Hepatic stellate cell (primary cell): ENCODE results near the gene MED16.

Experiments
- DNase-seq: peaks from one replicate; pipeline ENCODE4 v3.0.0; 2011; ENCODE audit warnings: low spot score

Gene MED16

DNA sequence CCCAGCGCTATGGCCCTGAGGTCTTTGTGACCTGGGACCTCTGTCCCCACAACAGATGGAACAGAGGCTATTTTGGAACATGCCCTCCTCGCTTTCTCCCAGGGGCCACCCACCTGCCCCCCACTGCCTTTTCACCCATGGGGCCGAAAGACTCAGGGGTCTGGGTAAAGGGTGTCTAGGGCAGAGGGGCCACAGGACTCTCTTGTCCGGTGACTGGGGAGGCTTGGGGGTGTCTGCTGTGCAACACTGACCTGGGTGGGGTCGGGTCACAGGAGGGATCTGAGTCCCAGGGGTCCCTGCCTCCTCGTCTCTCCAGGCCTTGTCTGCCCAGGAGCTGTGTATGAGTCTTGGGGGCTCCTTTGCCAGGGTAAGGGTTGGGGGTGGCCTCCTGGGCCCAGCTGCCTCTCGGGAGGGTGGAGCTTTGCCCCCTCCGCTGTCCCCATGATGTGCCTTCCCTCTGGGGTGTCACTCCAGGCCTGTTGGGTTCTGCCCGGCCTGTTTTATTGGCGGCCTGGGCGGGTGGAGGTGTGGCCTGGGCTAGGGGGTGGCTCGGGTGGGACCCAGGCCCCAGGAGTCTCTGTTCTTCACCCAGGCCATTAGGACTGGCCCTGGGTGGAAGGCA lies 34.9 kb upstream of the MED16 start:
- DNase-seq: no peak

DNA sequence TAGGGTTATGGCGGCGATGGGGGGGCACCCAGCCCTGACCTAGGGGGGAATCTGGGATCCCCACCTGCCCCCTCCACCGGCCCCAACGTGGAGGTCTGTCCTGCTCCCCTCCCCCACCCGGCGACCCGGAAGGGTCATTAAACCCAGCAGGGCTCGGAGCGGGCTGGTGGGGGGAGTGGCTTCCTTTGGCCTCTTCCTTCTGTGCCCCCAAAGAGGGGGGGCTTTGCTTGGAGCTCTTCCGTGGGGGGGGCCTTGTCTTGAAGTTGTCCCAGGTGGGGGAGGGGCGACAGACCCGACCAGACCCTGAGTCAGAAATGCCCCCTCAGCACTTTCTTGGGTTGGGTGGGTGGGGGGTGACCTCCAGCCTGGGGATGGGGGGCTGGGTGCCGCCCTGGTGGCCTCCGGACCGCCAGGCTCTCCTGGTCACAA lies 34.4 kb upstream of the MED16 start:
- DNase-seq: peak; percentile 43

DNA sequence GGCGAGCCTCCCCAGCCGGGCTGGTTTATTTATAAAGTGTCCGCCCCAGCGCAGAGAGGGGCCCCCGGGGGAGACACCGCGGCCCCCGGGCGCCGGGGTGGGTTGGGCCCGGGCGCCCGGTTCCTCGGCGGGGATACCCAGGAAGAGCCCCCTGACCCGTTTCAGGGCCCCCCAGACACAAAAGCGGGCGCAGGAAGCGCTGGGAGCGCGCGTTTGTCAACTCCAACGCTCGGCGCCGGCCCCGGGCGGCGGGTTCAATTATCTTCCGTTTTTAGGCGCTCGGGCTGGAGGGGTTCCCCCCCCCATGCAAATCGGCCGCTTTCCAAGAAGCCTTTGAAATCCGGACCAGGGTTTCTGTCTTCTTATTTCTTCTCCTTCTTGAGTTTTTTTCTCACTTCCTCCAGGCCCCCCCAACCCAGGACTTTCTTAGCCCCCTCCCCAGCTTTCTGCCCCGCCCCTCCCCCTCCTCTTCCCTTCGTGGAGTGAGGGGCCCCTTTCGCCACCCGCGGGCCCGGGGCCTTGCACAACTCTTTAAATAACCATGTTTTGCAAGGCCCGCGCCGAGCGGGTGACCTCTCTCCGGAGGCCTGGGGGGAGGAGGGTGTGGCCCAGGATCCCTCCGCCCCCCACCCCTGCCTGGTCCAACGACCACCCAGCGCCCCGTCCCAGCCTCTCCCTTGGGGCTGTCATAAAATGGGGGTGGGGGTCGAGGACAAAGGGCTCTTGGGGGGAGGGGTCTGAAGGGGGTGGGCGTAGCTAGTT lies 33.8 kb upstream of the MED16 start:
- peak; percentile 73 for DNase-seq

DNA sequence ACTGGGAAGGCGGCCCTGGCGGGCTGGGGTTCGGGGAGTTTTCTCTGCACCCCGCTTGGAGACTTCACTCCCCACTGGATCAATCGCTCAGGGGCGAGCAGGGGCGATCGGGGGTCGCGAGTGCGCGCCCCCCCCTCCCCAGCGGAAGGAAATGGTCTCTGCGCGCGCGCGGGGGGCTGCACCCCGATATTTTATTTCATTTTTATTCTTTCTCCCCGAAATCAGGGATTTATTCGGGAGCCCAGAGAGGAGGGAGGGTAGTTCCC lies 33.3 kb upstream of the MED16 start:
- no peak for DNase-seq

DNA sequence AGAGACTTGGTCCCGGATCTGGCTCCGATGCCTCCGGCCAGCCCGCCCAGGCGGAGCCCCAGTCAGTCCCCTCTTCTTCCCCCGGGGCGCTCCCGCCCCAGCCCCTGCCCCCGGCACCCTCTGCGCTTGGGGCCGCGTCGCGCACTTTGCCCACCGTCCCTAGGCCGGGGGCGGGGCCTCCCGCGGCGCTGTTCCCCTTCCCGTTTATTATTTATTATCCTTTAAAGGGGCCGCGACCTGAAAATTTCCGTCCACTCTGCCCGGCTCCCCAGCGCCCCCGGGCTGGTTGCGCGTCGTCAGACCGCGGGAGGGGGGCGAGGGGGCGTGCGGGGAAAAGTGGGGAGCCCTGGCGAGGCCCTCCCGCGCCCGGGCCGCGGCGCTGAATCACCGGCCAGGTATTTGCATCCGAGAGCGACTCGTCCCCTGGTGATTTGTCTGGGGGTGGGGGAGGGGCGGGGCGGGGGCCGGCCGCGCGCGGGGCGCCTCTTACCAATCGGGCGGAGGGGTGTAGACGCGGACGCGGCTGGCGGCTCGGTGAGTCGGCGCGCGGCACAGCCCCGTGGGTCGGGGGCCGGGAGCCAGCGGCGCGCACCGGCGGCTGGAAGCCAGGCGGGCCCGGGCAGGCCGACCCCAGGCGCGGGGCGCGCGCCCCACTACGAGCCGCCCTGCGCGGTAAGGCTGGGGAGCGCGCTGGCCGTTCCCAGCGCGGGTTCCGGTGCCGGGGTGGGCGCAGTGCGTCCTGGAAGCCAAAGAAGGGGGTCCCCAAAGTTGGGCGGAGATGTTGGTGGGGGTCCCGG lies 32.7 kb upstream of the MED16 start, which contains the start of gene ARID3A:
Gene ARID3A (plus strand): TSS at position 510 of the 797 bp plus-strand sequence. CDS start 3,494 bp downstream, outside the sequence.
- peak; percentile 92 for DNase-seq

DNA sequence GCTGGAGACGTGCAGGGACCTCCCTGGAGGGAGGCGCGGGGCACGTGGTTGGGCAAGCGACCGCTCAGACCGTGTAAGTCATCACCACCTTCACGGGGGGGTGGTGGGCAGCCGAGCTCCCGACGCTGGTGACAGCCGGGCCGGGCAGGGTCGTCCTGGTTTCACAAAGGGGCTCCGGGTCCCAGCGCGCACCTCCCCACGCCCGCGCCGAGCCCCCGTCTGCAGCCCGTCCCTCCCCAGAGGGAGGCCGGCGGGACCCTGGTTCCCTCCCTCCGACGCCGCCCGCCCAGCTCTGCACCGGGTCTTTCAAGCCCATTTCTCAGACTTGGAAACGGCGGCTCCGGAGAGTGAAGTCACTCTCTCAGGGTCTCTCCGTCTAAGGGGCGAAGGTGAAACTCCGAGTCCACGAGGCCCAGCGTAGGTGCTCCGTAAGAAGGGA lies 32.1 kb upstream of the MED16 start:
- peak; percentile 86 for DNase-seq

DNA sequence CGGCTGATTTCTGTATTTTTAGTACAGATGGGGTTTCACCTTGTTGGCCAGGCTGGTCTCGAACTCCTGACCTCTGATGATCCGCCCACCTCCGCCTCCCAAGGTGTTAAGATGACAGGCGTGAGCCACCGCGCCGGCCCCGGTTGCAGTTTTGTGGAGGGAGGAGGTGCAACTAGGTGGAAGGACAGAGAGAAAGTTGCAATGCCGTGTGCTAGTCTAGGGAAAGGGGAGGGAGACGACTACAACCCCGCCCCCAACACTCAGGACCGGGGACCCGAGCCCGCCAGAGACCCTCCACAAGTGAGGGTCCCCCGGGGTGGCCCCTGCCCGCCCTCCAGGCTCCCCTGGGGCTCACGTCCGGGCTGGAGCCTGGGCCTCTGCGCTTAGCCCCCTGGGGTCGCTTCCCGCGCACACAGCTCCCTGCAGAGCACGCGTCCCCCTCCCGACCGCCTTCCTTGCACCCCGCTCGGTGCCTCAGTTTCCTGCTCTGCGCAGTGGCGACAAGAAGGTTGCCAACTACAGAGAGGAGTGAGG lies 31.6 kb upstream of the MED16 start:
- DNase-seq: no peak

DNA sequence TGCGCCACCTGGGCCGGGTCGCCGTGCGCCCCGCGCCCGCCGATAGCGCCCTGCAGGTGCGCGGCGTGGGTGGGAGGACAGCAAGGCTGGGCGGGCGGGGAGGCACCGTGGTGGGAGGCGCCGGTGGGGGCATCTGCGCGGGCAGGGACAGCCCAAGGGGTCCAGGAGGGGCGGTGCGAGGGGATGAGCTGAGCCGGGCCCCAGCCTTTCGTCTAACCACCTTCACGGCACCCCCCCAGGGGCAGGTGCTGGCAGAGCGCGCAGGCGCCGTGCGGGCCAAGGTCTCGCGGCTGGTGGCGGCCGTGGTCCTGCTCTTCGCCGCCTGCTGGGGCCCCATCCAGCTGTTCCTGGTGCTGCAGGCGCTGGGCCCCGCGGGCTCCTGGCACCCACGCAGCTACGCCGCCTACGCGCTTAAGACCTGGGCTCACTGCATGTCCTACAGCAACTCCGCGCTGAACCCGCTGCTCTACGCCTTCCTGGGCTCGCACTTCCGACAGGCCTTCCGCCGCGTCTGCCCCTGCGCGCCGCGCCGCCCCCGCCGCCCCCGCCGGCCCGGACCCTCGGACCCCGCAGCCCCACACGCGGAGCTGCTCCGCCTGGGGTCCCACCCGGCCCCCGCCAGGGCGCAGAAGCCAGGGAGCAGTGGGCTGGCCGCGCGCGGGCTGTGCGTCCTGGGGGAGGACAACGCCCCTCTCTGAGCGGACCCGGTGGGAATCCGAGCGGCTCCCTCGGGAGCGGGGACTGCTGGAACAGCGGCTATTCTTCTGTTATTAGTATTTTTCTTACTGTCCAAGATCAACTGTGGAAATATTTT lies 27.3 kb upstream of the MED16 start:
- DNase-seq: no peak

DNA sequence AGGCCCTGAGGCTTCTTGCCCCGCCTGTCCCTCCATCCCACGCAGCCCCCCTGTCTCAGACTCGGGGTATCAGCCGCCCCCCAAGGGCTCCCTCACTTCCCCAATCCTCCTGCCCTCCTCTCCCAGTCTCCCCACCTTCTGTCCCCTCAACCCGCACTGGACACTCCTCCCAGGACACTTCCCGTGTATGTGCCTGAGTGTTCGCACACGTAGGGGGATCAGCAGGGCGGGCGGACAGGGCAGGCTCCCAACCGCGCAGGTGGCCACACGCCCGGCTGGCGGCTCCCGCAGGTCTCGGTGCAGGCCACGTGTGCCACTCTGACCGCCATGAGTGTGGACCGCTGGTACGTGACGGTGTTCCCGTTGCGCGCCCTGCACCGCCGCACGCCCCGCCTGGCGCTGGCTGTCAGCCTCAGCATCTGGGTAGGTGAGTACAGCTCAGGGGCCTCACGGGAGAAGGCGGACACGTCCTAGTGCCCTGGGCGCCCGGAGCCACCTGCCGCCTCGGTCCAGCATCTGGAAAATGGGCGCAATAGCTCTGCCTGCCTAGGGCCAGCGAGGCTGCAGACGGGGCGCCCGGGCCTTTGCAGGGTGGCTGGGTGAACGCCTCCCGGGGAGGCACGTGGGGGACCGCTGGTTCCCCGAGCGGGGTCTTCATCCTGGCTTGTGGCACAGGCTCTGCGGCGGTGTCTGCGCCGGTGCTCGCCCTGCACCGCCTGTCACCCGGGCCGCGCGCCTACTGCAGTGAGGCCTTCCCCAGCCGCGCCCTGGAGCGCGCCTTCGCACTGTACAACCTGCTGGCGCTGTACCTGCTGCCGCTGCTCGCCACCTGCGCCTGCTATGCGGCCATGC lies 26.4 kb upstream of the MED16 start:
- no peak for DNase-seq

DNA sequence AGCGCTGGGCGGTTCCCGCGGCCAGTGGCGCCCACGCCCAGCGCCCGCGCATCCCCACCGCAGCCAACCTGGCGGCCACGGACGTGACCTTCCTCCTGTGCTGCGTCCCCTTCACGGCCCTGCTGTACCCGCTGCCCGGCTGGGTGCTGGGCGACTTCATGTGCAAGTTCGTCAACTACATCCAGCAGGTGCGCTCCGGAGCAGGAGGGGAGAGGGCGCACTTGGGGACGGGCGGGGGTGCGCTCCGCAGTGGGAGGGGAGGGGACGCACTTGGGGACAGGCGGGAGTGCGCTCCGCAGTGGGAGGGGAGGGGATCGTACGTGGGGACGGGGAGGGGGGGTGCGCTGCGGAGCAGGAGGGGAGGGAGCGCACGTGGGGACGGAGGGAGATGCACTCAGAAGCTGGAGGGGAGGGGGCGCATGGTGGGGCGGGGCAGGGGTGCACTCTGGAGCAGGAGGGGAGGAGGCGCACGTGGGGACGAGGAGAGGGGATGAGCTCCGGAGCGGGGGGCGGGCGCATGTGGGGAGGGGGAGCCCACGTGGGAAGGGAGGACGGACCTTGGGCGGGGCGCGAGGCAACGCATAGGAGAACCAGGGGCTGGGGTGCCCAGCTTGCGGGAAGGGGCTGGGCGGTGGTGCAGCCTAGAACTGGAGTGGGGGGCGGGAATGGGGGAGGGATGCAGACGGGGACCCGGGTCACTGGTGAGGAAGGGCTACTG lies 25.7 kb upstream of the MED16 start:
- DNase-seq: no peak

DNA sequence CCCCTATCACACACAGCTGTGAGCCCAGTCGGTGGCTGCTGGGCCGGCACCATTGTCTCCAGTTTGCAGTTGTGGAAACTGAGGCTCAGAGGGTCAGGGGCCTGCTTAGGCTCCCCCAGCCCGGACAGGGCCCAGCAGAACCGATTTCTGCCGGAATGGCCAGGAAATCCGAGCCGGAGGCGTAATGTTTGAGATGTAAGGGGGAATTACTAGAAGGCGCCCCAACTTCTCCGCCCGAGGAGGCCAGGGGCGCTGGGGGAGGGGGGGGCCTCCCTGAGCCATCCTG lies 25.1 kb upstream of the MED16 start:
- DNase-seq: no peak

DNA sequence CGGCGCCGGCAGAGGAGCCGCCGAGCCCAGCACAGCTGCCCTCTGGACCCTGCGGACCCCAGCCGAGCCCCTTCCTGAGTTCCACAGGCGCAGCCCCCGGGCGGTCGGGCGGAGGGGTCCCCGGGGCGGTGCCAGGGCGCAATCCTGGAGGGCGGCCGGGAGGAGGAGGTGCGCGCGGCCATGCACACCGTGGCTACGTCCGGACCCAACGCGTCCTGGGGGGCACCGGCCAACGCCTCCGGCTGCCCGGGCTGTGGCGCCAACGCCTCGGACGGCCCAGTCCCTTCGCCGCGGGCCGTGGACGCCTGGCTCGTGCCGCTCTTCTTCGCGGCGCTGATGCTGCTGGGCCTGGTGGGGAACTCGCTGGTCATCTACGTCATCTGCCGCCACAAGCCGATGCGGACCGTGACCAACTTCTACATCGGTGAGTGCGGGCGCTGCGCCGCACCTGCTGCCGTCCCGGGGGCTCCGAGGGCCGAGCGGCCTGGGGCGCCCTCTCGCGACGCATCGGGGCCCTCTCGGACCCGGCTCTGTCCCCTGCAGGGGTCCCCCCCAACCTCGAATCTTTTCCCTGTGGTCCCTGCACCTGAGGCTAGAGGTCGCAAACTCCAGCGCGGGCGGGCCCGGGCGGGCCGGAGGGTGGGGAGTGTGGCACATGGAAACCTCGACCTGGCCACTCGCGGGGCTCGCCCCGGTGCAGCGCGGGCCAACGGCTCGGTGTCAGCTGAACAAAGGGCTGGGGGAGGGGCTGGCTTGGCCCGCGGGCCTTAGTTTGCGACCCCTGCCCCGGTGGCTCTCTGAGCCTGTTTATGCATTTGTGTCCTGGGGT lies 24.6 kb upstream of the MED16 start, which contains the start of gene KISS1R:
Gene KISS1R (plus strand): TSS at position 11 of the 829 bp plus-strand sequence. CDS start 170 bp downstream, at position 181.
- peak; percentile 44 for DNase-seq

DNA sequence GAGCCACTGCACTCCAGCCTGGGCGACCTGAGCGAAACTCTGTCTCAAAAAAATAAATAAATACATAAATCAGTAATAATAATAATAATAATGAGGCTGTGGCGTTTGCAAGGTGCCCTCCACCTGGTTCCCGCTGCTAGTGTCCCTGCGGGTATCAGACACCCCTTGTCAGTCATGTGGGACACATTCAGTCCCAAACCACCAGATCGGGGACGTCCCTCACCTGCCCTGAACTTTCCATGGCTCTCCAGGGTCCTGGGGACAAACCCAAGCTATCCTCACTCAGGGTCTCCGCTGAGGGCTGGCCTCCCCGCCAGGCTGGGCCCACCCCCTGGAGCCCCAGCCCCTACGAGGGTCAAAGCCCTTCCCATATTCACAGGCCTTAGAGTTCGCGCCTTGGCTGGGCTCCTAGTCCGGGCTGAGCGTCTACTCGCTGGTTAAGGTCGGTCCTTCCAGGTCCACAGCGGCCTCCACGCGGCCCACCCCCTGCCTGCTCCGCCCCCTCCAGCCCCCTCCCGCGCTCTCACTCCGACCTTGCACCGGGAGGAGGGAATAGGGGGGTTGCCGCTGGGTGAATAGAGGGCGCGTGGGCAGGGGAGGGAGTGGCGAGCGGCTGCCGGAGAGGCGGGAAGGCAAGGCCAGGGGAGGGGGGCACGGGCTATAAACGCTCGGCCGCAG lies 23.8 kb upstream of the MED16 start:
- DNase-seq: no peak

DNA sequence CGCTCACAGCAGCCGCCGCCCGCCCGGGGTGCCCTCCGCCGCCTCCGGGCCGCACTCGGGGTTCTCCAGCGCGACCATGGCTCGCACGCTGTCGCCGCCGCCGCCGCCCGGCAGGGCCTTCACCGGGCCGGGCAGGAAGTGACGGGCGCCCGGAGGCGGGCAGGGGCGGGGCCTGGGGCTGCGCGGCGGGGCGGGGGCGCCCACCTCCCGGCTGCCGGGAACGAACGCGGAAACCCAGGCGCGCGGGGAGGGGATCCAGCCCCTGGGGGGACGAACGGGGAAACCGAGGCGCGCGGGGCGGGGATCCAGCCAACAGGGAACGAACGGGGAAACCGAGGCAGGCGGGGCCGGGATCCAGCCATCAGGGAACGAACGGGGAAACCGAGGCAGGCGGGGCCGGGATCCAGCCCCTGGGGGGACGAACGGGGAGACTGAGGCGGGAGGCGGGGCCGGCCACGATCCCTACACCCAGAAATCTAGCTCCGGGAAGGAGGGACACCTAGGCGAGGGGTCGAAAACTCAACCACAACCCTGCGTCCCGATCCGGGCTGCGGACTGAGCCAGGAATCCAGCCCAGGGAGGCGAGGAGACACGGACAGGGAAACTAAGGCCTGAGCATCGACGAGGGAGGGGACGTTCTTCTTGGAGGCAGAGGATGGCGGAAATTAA lies 20.2 kb upstream of the MED16 start, which contains the start of gene R3HDM4:
Gene R3HDM4 (minus strand): TSS at position 140 of the 669 bp plus-strand sequence. CDS start 62 bp downstream, at position 78.
- peak; percentile 95 for DNase-seq

DNA sequence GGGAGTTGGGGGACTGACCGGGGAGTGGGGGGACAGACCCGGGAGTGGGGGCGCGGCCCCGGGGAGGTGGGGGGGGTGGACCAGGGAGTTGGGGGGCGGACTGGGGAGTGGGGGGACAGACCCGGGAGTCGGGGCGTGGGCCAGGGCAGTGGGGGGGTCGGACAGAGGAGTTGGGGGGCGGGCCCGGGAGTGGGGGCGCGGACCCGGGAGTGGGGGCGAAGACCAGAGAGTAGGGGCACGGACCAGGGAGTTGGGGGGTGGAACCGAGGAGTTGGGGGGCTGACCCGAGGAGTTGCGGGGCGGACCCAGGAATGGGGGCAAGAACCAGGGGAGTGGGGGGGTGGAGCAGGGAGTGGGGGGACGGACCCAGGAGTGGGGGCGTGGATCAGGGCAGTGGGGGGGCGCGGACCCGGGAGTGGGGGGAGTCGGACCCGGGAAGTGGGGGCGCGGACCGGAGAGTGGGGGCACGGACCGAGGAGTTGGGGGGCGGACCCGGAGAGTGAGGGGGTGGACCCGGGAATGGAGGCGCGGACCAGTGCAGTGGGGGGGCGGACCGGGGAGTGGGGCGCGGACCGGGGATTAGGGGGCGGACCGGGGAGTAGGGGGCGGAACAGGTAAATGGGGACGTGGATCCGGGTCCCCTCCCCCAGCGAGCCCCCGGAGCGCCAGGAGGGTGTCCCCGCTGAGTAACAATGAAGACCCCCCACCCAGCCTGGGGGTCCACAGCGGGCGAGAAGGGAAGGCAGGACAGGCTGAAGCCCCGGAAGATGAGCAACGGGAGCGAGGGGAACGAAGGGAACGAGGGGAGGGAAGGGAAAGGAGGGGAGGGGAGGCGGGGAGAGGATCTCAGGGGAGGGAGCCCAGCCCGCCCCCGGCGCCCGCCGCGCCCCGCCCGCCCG lies 19.4 kb upstream of the MED16 start:
- DNase-seq: no peak

DNA sequence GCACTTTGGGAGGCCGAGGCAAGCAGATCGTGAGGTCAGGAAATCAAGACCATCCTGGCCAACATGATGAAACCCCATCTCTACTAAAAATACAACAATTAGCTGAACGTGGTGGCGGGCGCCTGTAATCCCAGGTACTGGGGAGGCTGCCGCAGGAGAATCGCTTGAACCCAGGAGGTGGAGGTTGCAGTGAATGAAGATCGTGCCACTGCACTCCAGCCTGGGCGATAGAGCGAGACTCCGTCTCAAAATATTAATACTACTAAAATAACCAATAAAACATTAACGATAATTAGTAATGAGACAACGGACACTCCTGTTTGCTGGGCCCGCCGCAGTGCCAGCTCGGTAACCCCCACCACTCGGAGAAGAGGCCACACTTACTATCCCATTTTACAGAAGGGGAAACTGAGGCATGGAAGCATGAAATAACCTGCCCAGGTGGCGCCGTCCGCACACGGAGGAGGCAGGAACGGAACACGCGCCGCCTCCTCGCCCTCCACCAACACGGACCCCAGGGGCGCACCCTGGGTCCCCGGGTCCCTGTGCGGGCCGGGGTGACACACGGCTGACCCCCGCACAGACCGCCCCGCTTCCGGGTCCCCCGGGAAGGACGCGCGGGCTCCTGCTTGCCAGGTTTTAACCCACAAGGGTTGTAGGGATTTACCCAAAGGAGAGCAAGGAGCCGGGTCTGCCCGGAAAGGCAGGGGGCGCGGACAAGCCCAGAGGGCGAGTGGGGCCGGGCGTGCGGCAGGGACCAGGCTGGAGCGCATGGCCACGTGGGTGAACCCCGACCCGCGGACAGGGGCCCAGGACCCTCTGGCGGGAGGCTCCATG lies 18.4 kb upstream of the MED16 start:
- no peak for DNase-seq
